ENCODE data around the gene ZEB2. TPM values are rescaled to one million over a fixed set of nuclear protein-coding genes. Genes with fewer than 3 reads are reported as not detected.

Gene ZEB2
- total and polyA plus RNA-seq, 2 of the 8 experiments (the other 6 are each of a cell fraction or from before 2014, with no cell fraction given) = 0.38 TPM; not detected in 1

- TF ChIP-seq, protein P1, sequence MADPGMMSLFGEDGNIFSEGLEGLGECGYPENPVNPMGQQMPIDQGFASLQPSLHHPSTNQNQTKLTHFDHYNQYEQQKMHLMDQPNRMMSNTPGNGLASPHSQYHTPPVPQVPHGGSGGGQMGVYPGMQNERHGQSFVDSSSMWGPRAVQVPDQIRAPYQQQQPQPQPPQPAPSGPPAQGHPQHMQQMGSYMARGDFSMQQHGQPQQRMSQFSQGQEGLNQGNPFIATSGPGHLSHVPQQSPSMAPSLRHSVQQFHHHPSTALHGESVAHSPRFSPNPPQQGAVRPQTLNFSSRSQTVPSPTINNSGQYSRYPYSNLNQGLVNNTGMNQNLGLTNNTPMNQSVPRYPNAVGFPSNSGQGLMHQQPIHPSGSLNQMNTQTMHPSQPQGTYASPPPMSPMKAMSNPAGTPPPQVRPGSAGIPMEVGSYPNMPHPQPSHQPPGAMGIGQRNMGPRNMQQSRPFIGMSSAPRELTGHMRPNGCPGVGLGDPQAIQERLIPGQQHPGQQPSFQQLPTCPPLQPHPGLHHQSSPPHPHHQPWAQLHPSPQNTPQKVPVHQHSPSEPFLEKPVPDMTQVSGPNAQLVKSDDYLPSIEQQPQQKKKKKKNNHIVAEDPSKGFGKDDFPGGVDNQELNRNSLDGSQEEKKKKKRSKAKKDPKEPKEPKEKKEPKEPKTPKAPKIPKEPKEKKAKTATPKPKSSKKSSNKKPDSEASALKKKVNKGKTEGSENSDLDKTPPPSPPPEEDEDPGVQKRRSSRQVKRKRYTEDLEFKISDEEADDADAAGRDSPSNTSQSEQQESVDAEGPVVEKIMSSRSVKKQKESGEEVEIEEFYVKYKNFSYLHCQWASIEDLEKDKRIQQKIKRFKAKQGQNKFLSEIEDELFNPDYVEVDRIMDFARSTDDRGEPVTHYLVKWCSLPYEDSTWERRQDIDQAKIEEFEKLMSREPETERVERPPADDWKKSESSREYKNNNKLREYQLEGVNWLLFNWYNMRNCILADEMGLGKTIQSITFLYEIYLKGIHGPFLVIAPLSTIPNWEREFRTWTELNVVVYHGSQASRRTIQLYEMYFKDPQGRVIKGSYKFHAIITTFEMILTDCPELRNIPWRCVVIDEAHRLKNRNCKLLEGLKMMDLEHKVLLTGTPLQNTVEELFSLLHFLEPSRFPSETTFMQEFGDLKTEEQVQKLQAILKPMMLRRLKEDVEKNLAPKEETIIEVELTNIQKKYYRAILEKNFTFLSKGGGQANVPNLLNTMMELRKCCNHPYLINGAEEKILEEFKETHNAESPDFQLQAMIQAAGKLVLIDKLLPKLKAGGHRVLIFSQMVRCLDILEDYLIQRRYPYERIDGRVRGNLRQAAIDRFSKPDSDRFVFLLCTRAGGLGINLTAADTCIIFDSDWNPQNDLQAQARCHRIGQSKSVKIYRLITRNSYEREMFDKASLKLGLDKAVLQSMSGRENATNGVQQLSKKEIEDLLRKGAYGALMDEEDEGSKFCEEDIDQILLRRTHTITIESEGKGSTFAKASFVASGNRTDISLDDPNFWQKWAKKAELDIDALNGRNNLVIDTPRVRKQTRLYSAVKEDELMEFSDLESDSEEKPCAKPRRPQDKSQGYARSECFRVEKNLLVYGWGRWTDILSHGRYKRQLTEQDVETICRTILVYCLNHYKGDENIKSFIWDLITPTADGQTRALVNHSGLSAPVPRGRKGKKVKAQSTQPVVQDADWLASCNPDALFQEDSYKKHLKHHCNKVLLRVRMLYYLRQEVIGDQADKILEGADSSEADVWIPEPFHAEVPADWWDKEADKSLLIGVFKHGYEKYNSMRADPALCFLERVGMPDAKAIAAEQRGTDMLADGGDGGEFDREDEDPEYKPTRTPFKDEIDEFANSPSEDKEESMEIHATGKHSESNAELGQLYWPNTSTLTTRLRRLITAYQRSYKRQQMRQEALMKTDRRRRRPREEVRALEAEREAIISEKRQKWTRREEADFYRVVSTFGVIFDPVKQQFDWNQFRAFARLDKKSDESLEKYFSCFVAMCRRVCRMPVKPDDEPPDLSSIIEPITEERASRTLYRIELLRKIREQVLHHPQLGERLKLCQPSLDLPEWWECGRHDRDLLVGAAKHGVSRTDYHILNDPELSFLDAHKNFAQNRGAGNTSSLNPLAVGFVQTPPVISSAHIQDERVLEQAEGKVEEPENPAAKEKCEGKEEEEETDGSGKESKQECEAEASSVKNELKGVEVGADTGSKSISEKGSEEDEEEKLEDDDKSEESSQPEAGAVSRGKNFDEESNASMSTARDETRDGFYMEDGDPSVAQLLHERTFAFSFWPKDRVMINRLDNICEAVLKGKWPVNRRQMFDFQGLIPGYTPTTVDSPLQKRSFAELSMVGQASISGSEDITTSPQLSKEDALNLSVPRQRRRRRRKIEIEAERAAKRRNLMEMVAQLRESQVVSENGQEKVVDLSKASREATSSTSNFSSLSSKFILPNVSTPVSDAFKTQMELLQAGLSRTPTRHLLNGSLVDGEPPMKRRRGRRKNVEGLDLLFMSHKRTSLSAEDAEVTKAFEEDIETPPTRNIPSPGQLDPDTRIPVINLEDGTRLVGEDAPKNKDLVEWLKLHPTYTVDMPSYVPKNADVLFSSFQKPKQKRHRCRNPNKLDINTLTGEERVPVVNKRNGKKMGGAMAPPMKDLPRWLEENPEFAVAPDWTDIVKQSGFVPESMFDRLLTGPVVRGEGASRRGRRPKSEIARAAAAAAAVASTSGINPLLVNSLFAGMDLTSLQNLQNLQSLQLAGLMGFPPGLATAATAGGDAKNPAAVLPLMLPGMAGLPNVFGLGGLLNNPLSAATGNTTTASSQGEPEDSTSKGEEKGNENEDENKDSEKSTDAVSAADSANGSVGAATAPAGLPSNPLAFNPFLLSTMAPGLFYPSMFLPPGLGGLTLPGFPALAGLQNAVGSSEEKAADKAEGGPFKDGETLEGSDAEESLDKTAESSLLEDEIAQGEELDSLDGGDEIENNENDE (IDR thresholded peaks at IDR 0.05; ENCODE audit: insufficient replicate concordance, low read length) = no peak
- TF ChIP-seq TAF1 (IDR thresholded peaks at IDR 0.05; ENCODE audit: low read depth, low read length) (no peak), KDM5A (IDR thresholded peaks at IDR 0.05; ENCODE audit: low read length) (no peak), USF2 (IDR thresholded peaks at IDR 0.05; ENCODE audit: low read length) (no peak), HDAC2 (IDR thresholded peaks at IDR 0.05; ENCODE audit: borderline replicate concordance in 1 of 2, low read depth in 2 of 2, low read length in 2 of 2) (no peak)
- TF ChIP-seq, protein P2, sequence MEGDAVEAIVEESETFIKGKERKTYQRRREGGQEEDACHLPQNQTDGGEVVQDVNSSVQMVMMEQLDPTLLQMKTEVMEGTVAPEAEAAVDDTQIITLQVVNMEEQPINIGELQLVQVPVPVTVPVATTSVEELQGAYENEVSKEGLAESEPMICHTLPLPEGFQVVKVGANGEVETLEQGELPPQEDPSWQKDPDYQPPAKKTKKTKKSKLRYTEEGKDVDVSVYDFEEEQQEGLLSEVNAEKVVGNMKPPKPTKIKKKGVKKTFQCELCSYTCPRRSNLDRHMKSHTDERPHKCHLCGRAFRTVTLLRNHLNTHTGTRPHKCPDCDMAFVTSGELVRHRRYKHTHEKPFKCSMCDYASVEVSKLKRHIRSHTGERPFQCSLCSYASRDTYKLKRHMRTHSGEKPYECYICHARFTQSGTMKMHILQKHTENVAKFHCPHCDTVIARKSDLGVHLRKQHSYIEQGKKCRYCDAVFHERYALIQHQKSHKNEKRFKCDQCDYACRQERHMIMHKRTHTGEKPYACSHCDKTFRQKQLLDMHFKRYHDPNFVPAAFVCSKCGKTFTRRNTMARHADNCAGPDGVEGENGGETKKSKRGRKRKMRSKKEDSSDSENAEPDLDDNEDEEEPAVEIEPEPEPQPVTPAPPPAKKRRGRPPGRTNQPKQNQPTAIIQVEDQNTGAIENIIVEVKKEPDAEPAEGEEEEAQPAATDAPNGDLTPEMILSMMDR (IDR thresholded peaks at IDR 0.05; ENCODE audit: control extremely low read depth in 1 of 3, insufficient read depth in 1 of 3, low read depth in 1 of 3, low read length in 3 of 3) = no peak
Measured at GRCh38 chr2:144426355-144426754, 93.6 kb downstream of the ZEB2 start (continued).
